ENCODE measurements around the gene HOXA9.

HOXA9 gene

GRCh38 chr7:27164367-27165088, 809 bp downstream of the HOXA9 start:
- peaks cover 2% of the 10 kb centered on the region for H3K27me3 ChIP-seq (replicated peaks; ENCODE audit: control insufficient read depth, insufficient read depth, low read length)
- TF ChIP-seq CTCF (IDR thresholded peaks at IDR 0.05; ENCODE audit: insufficient read depth, low read length, poor library complexity, severe bottlenecking) = no peak
- H3K4me3 ChIP-seq (replicated peaks; ENCODE audit: low read depth, low read length) = no peak overlapping the region
- no peak for DNase-seq (ENCODE audit: extremely low read depth, insufficient read length)
- no peaks in the 10 kb centered on the region for H3K36me3 ChIP-seq (ENCODE audit: control insufficient read depth, insufficient read depth, low read length)

GRCh38 chr7:27164045-27164366, 1.3 kb downstream of the HOXA9 start:
- DNase-seq (ENCODE audit: extremely low read depth, insufficient read length) = no peak
- Histone ChIP-seq H3K36me3 (ENCODE audit: control insufficient read depth, insufficient read depth, low read length) (no peaks in the 10 kb centered on the region), H3K27me3 (replicated peaks; ENCODE audit: control insufficient read depth, insufficient read depth, low read length) (peaks cover 3% of the 10 kb centered on the region), H3K4me3 (replicated peaks; ENCODE audit: low read depth, low read length) (no peak overlapping the region)
- no peak for TF ChIP-seq CTCF (IDR thresholded peaks at IDR 0.05; ENCODE audit: insufficient read depth, low read length, poor library complexity, severe bottlenecking)

- Histone ChIP-seq H3K4me3 (replicated peaks; ENCODE audit: low read depth, low read length) (no peak overlapping the region), H3K27me3 (replicated peaks; ENCODE audit: control insufficient read depth, insufficient read depth, low read length) (peaks cover 3% of the 10 kb centered on the region), H3K36me3 (ENCODE audit: control insufficient read depth, insufficient read depth, low read length) (no peaks in the 10 kb centered on the region)
- no peak for TF ChIP-seq CTCF (IDR thresholded peaks at IDR 0.05; ENCODE audit: insufficient read depth, low read length, poor library complexity, severe bottlenecking)
- no peak for DNase-seq (ENCODE audit: extremely low read depth, insufficient read length)
These were observed 1.9 kb downstream of the HOXA9 start for GRCh38 chr7:27163288-27164044.

GRCh38 chr7:27162561-27163287, 2.6 kb downstream of the HOXA9 start:
- no peak for DNase-seq (ENCODE audit: extremely low read depth, insufficient read length)
- TF ChIP-seq CTCF (IDR thresholded peaks at IDR 0.05; ENCODE audit: insufficient read depth, low read length, poor library complexity, severe bottlenecking) = no peak
- Histone ChIP-seq H3K4me3 (replicated peaks; ENCODE audit: low read depth, low read length) (no peak overlapping the region), H3K36me3 (ENCODE audit: control insufficient read depth, insufficient read depth, low read length) (no peaks in the 10 kb centered on the region), H3K27me3 (replicated peaks; ENCODE audit: control insufficient read depth, insufficient read depth, low read length) (peaks cover 2% of the 10 kb centered on the region)

GRCh38 chr7:27161721-27162560, 3.4 kb downstream of the HOXA9 start:
- DNase-seq (ENCODE audit: extremely low read depth, insufficient read length) = no peak
- H3K27me3 ChIP-seq (replicated peaks; ENCODE audit: control insufficient read depth, insufficient read depth, low read length) = peaks cover 2% of the 10 kb centered on the region
- H3K4me3 ChIP-seq (replicated peaks; ENCODE audit: low read depth, low read length) = no peak overlapping the region; the same call in 1 of the 2 replicates
- no peak for TF ChIP-seq CTCF (IDR thresholded peaks at IDR 0.05; ENCODE audit: insufficient read depth, low read length, poor library complexity, severe bottlenecking)
- H3K36me3 ChIP-seq (ENCODE audit: control insufficient read depth, insufficient read depth, low read length) = no peaks in the 10 kb centered on the region

All from GM06990 (cell line).